HepG2 (cell line): ENCODE measurements around the gene RCC1. TPM values are rescaled to one million over a fixed set of nuclear protein-coding genes. Genes with fewer than 3 reads are reported as not detected.

ENCODE experiments used
- ARID2 ChIP-seq: sonication (generic); formaldehyde crosslinking; IDR thresholded peaks from 2 replicates; pipeline ENCODE4 v1.8.1; 2022; ENCODE audit warnings: mild to moderate bottlenecking, missing genetic modification reagents, borderline replicate concordance
- DPF2 ChIP-seq: sonication (generic); formaldehyde crosslinking; IDR thresholded peaks from 2 replicates; pipeline ENCODE4 v1.4.0; 2020; ENCODE audit warnings: mild to moderate bottlenecking, low read depth, missing genetic modification reagents, borderline replicate concordance
- GFI1 ChIP-seq: sonication (generic); formaldehyde crosslinking; IDR thresholded peaks from 2 replicates; pipeline ENCODE4 v1.5.0; 2020; ENCODE audit warnings: missing genetic modification reagents, mild to moderate bottlenecking, borderline replicate concordance
- HDAC2 ChIP-seq: sonication (generic); formaldehyde crosslinking; IDR thresholded peaks from 2 replicates; pipeline ENCODE4 v1.4.0; 2020; ENCODE audit warnings: missing genetic modification reagents
- HOXA3 ChIP-seq: sonication (generic); formaldehyde crosslinking; IDR thresholded peaks from 2 replicates; pipeline ENCODE4 v1.5.0; 2020; ENCODE audit warnings: missing genetic modification reagents
- MIER3 ChIP-seq: IDR thresholded peaks from 2 replicates; pipeline ENCODE4 v1.6.1; 2016; ENCODE audit warnings: missing compliant biosample characterization, borderline replicate concordance
- POLR2A ChIP-seq, 2 experiments: IDR thresholded peaks; 2 replicates each; pipeline ENCODE4 v1.6.1; 2011; ENCODE audit warnings: low read depth in 2 of 2, low read length in 2 of 2, mild to moderate bottlenecking in 1 of 2, moderate library complexity in 1 of 2; ENCODE audit not compliant: insufficient read depth in 1 of 2
- TEAD3 ChIP-seq: optimal IDR thresholded peaks from 2 replicates; pipeline ENCODE3; 2016; ENCODE audit warnings: borderline replicate concordance
- ZFP36L1 ChIP-seq: sonication (generic); formaldehyde crosslinking; IDR thresholded peaks from 2 replicates; pipeline ENCODE4 v1.8.0; 2022; ENCODE audit warnings: mild to moderate bottlenecking, missing genetic modification reagents, moderate library complexity
- ZFY ChIP-seq: sonication (generic); formaldehyde crosslinking; IDR thresholded peaks from 2 replicates; pipeline ENCODE4 v1.4.0; 2020; ENCODE audit warnings: missing genetic modification reagents
- polyA plus RNA-seq, 8 experiments: library from polyadenylated mRNA; depleted of rRNA in 3 of 8; stranded (reverse) in 7 of 8; unstranded in 1 of 8; fragments of >200 nt; fragmentation: Illumina TruSeq in 4 of 8; extraction: Trizol in 4 of 8; gene quantifications; 2 replicates each; pipeline versions ENCODE4 v1.2.1 to v1.2.3, GENCODE V29; 2011 to 2016; ENCODE audit warnings: low read depth in 4 of 8, missing spikeins in 1 of 8, mixed read lengths in 1 of 8; ENCODE audit not compliant: insufficient read depth in 1 of 8
- total RNA-seq, 5 experiments: library from RNA; depleted of rRNA; stranded (reverse); fragments of >200 nt; fragmentation: Illumina TruSeq; extraction: Trizol; gene quantifications; 2 replicates each; pipeline ENCODE4 v1.2.3, GENCODE V29; 2016; ENCODE audit warnings: low read depth in 1 of 5
- TF ChIP-seq, protein P1 (sequence below): sonication (generic); formaldehyde crosslinking; conservative IDR thresholded peaks from 2 replicates; pipeline ENCODE4 v1.4.0; 2020; ENCODE audit warnings: mild to moderate bottlenecking, missing genetic modification reagents, moderate library complexity
- TF ChIP-seq, protein P2 (sequence below): sonication (generic); formaldehyde crosslinking; IDR thresholded peaks from 2 replicates; pipeline ENCODE4 v1.4.0; 2020; ENCODE audit warnings: missing genetic modification reagents, borderline replicate concordance
- TF ChIP-seq, protein P3 (sequence below): sonication (generic); formaldehyde crosslinking; IDR thresholded peaks from 2 replicates; pipeline ENCODE4 v1.4.0; 2020; ENCODE audit warnings: mild to moderate bottlenecking, missing genetic modification reagents, borderline replicate concordance
- TF ChIP-seq, protein P4 (sequence below): sonication (generic); formaldehyde crosslinking; IDR thresholded peaks from 2 replicates; pipeline ENCODE4 v1.4.0; 2020; ENCODE audit warnings: missing genetic modification reagents, mild to moderate bottlenecking, borderline replicate concordance

The RCC1 gene
- total and polyA plus RNA-seq, 2 of the 13 experiments (the other 11 are each of a cell fraction or from before 2014, with no cell fraction given), result 47.2 to 80.8 TPM

DNA sequence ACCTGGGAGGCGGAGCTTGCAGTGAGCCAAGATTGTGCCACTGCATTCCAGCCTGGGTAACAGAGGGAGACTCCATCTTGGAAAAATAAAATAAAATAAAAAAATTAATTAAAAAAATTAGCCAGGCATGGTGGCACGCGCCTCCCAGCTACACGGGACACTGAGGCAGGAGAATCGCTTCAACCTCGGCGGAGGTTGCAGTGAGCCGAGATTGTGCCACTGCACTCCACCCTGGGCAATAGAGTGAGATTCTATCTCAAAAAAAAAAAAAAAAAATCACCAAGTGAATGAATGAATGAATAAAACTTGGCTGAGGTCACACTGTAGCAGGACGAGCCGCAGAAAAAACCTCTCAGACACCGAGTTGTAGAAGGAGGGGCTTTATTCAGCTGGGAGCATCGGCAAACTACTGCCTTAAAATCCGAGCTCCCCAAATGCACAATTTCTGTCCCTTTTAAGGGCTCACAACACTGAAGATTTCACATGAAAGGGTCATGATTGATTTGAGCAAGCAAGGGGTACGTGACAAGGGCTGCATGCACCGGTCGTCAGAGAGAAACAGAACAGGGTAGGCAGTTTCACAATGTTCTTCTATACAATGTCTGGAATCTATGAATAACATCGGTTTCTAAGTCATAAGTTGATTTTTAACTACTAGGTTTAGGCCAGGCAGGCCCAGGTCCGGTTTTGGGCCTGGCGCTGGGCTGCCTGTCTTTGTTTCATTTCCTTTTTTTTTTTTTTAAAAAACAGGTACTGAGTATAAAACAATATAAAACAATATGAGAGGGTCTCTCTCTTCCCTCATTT, 80.9 kb downstream of the RCC1 start (continued):
- TF ChIP-seq, protein P1, sequence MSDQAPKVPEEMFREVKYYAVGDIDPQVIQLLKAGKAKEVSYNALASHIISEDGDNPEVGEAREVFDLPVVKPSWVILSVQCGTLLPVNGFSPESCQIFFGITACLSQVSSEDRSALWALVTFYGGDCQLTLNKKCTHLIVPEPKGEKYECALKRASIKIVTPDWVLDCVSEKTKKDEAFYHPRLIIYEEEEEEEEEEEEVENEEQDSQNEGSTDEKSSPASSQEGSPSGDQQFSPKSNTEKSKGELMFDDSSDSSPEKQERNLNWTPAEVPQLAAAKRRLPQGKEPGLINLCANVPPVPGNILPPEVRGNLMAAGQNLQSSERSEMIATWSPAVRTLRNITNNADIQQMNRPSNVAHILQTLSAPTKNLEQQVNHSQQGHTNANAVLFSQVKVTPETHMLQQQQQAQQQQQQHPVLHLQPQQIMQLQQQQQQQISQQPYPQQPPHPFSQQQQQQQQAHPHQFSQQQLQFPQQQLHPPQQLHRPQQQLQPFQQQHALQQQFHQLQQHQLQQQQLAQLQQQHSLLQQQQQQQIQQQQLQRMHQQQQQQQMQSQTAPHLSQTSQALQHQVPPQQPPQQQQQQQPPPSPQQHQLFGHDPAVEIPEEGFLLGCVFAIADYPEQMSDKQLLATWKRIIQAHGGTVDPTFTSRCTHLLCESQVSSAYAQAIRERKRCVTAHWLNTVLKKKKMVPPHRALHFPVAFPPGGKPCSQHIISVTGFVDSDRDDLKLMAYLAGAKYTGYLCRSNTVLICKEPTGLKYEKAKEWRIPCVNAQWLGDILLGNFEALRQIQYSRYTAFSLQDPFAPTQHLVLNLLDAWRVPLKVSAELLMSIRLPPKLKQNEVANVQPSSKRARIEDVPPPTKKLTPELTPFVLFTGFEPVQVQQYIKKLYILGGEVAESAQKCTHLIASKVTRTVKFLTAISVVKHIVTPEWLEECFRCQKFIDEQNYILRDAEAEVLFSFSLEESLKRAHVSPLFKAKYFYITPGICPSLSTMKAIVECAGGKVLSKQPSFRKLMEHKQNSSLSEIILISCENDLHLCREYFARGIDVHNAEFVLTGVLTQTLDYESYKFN (CRISPR knock-in tag), result peak; percentile 86
- TF ChIP-seq DPF2 (CRISPR knock-in tag) (0 out of 2 replicates have a peak, but pooled peaks have one; percentile 31), POLR2A (IDR thresholded peaks at IDR 0.05; ENCODE audit: insufficient read depth in 1 of 2, low read depth in 2 of 2, low read length in 2 of 2) (0 out of 4 replicates have a peak, but pooled peaks of 1 of the 2 experiments have one; percentile 28), ZFP36L1 (CRISPR knock-in tag) (0 out of 2 replicates have a peak, but pooled peaks have one; percentile 47), HDAC2 (CRISPR knock-in tag) (peak; percentile 63; the same call in 1 of the 2 replicates), TEAD3 (CRISPR knock-in tag) (peak; percentile 67), HOXA3 (peak; percentile 35; the same call in 1 of the 2 replicates), ARID2 (0 out of 2 replicates have a peak, but pooled peaks have one; percentile 29), MIER3 (CRISPR knock-in tag) (peak; percentile 20; the same call in 1 of the 2 replicates), GFI1 (CRISPR knock-in tag) (0 out of 2 replicates have a peak, but pooled peaks have one; percentile 66), ZFY (CRISPR knock-in tag) (peak; percentile 69)
- TF ChIP-seq, protein P2, sequence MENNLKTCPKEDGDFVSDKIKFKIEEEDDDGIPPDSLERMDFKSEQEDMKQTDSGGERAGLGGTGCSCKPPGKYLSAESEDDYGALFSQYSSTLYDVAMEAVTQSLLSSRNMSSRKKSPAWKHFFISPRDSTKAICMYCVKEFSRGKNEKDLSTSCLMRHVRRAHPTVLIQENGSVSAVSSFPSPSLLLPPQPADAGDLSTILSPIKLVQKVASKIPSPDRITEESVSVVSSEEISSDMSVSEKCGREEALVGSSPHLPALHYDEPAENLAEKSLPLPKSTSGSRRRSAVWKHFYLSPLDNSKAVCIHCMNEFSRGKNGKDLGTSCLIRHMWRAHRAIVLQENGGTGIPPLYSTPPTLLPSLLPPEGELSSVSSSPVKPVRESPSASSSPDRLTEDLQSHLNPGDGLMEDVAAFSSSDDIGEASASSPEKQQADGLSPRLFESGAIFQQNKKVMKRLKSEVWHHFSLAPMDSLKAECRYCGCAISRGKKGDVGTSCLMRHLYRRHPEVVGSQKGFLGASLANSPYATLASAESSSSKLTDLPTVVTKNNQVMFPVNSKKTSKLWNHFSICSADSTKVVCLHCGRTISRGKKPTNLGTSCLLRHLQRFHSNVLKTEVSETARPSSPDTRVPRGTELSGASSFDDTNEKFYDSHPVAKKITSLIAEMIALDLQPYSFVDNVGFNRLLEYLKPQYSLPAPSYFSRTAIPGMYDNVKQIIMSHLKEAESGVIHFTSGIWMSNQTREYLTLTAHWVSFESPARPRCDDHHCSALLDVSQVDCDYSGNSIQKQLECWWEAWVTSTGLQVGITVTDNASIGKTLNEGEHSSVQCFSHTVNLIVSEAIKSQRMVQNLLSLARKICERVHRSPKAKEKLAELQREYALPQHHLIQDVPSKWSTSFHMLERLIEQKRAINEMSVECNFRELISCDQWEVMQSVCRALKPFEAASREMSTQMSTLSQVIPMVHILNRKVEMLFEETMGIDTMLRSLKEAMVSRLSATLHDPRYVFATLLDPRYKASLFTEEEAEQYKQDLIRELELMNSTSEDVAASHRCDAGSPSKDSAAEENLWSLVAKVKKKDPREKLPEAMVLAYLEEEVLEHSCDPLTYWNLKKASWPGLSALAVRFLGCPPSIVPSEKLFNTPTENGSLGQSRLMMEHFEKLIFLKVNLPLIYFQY (CRISPR knock-in tag), result peak; percentile 81; the same call in 1 of the 2 replicates
- TF ChIP-seq, protein P3, sequence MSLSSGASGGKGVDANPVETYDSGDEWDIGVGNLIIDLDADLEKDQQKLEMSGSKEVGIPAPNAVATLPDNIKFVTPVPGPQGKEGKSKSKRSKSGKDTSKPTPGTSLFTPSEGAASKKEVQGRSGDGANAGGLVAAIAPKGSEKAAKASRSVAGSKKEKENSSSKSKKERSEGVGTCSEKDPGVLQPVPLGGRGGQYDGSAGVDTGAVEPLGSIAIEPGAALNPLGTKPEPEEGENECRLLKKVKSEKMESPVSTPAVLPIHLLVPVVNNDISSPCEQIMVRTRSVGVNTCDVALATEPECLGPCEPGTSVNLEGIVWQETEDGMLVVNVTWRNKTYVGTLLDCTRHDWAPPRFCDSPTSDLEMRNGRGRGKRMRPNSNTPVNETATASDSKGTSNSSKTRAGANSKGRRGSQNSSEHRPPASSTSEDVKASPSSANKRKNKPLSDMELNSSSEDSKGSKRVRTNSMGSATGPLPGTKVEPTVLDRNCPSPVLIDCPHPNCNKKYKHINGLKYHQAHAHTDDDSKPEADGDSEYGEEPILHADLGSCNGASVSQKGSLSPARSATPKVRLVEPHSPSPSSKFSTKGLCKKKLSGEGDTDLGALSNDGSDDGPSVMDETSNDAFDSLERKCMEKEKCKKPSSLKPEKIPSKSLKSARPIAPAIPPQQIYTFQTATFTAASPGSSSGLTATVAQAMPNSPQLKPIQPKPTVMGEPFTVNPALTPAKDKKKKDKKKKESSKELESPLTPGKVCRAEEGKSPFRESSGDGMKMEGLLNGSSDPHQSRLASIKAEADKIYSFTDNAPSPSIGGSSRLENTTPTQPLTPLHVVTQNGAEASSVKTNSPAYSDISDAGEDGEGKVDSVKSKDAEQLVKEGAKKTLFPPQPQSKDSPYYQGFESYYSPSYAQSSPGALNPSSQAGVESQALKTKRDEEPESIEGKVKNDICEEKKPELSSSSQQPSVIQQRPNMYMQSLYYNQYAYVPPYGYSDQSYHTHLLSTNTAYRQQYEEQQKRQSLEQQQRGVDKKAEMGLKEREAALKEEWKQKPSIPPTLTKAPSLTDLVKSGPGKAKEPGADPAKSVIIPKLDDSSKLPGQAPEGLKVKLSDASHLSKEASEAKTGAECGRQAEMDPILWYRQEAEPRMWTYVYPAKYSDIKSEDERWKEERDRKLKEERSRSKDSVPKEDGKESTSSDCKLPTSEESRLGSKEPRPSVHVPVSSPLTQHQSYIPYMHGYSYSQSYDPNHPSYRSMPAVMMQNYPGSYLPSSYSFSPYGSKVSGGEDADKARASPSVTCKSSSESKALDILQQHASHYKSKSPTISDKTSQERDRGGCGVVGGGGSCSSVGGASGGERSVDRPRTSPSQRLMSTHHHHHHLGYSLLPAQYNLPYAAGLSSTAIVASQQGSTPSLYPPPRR (CRISPR knock-in tag), result peak; percentile 58; the same call in 1 of the 2 replicates
- TF ChIP-seq, protein P4, sequence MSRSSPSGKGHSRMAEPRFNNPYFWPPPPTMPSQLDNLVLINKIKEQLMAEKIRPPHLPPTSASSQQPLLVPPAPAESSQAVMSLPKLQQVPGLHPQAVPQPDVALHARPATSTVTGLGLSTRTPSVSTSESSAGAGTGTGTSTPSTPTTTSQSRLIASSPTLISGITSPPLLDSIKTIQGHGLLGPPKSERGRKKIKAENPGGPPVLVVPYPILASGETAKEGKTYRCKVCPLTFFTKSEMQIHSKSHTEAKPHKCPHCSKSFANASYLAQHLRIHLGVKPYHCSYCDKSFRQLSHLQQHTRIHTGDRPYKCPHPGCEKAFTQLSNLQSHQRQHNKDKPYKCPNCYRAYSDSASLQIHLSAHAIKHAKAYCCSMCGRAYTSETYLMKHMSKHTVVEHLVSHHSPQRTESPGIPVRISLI (CRISPR knock-in tag), result peak; percentile 48
